Fibroblast of pulmonary artery (primary cell): ENCODE measurements around the gene TMX3.

Experiments used
- DNase-seq: peaks from one replicate; pipeline ENCODE4 v3.0.0-alpha.2; 2010; ENCODE audit warnings: low read depth
- H3K4me3 ChIP-seq: replicated peaks from 2 replicates; pipeline ENCODE4 v1.5.1; 2011; ENCODE audit warnings: low read depth, mild to moderate bottlenecking, control low read depth, low read length, moderate library complexity
- CTCF ChIP-seq: IDR thresholded peaks from 2 replicates; pipeline ENCODE4 v1.5.1; 2011; ENCODE audit warnings: mild to moderate bottlenecking, control low read depth, low read length, inconsistent platforms; ENCODE audit errors: missing control alignments

Gene TMX3

GRCh38 chr18:68667121-68667520 lies 47.8 kb downstream of the TMX3 start:
- no peak for TF ChIP-seq CTCF
- DNase-seq = peak; percentile 38
- no peak overlapping the region for H3K4me3 ChIP-seq

- TF ChIP-seq CTCF = no peak
- no peak overlapping the region for H3K4me3 ChIP-seq
- peak; percentile 14 for DNase-seq
These were observed 48.5 kb downstream of the TMX3 start for GRCh38 chr18:68666381-68666780.

GRCh38 chr18:68665628-68666027 lies 49.3 kb downstream of the TMX3 start:
- H3K4me3 ChIP-seq = no peak overlapping the region
- TF ChIP-seq CTCF = no peak
- DNase-seq = no peak

- TF ChIP-seq CTCF = peak; percentile 19
- H3K4me3 ChIP-seq = no peak overlapping the region
- peak; percentile 42 for DNase-seq
These were observed 52.2 kb downstream of the TMX3 start for GRCh38 chr18:68662754-68663153.

DNA sequence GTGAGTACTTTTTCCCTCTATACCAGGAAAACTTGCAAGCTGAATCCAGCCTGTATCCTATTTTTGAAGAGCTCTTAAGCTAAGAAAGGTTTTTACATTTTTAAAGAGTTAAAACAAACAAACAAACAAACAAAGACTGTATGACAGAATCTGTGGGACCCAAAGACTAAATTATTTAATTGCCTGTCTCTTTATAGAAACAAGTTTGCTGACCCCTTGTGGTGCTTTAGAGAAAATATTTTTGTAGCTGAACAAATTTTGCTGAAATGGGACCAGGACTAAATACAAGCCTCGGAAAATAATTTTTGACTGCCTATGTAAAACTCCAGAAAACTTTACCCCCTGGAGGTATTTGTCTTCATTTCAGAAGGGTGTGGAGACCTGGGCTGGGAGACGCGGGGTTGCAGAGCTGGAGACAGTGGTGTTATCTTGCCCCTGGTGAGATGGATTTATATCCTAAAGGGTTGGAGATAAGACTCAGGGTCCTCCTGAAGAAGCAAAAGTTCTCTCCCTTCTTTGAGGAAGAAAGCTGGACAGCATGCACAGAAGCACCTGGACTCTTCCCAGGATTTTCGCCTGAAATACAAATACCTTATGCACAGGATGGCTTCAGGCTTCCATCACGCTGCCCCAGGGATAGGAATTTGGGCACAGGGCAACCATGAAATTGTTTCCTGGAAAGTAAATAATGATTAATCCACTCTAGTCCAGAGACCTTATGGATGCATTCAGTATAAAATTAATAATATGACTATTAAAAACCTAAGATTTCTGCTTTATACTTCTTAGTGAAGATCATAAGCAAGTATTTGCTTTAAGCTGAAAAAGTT lies 54.3 kb downstream of the TMX3 start:
- peak; percentile 75 for DNase-seq
- peak; percentile 55 for TF ChIP-seq CTCF
- no peak overlapping the region for H3K4me3 ChIP-seq

GRCh38 chr18:68648191-68648590 lies 66.7 kb downstream of the TMX3 start:
- no peak for TF ChIP-seq CTCF
- DNase-seq = no peak
- no peak overlapping the region for H3K4me3 ChIP-seq

DNA sequence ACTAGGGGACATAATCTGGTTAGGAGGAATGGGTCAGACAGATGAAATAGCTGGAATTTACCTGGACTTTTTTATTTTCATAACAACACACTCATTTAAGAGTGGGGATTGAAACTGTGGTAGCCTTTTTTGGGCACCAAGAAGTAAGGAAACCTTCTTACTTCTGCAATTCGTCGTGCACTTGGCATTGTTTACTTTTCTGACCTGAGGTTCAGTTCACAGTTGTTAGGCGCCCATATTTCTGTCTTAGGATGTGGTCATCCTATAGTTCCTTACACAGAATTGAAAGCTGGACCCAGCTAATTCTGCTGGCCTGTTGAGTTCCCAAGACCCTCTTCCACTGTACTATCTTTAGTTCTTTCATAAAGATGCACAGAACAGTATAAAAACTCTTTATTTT lies 72.9 kb downstream of the TMX3 start:
- no peak for TF ChIP-seq CTCF
- H3K4me3 ChIP-seq = no peak overlapping the region
- no peak for DNase-seq
